K562 (cell line): ENCODE measurements around the gene COL1A1. TPM values are rescaled to one million over a fixed set of nuclear protein-coding genes. Genes with fewer than 3 reads are reported as not detected.
A peak's percentile ranks its signal among the peaks of the same experiment; 100 is the strongest.

ENCODE experiments used
- ATAC-seq: fragments of 200-7000 bp; cut with Tn5 transposase; 3 replicates; pipeline ENCODE4 v1.9.1; 2020; ENCODE audit warnings: moderate library complexity
- BruUV-seq: library from RNA; stranded (reverse); fragments of 400-500 nt; replicated peaks from 2 replicates; lab custom pipeline; 2021; lab: Mats Ljungman, UMichigan
- CTCF ChIA-PET: fragments of 300-600 bp; formaldehyde crosslinking; extraction: SDS; loops from one replicate; lab custom pipeline; 2021; ENCODE audit warnings: low intra/inter-chr PET ratio; lab: Yijun Ruan, JAX
- POLR2A ChIA-PET: fragments of 300-600, 350-650 bp; sonication (Branson Sonifier 250); formaldehyde crosslinking; extraction: SDS; loops from one replicate; lab custom pipeline; 2021; ENCODE audit warnings: antibody characterized with exemption, inconsistent platforms; lab: Yijun Ruan, JAX
- DNase-seq, 4 experiments: peaks; one replicate each; pipeline versions ENCODE4 v3.0.0 to v3.0.0-alpha.2; 2011 to 2018; ENCODE audit warnings: low spot score in 3 of 4, mixed read lengths in 3 of 4; ENCODE audit errors: extremely low read depth in 1 of 4
- FAIRE-seq: peaks from 2 replicates; lab custom pipeline; 2011; peaks lifted over from hg19 to GRCh38; lab: Jason Lieb, UNC
- H2AFZ ChIP-seq: 2 replicates; pipeline ENCODE4 v1.6.0; 2011; ENCODE audit warnings: low read depth, low read length, control low read depth, inconsistent platforms
- H3K27ac ChIP-seq: fragments of 200-600 bp; 3 replicates; pipeline ENCODE4 v1.8.0; 2011; ENCODE audit warnings: low read depth, mild to moderate bottlenecking, control low read depth, inconsistent platforms, low read length, moderate library complexity, mixed read lengths; ENCODE audit errors: extremely low read depth
- H3K27me3 ChIP-seq, 2 experiments: fragments of 300-600 bp in 1 of 2; 2 replicates in 1 of 2; 3 replicates in 1 of 2; pipeline versions ENCODE4 v1.6.0 to v1.8.0; 2011; ENCODE audit warnings: inconsistent platforms in 2 of 2, low read length in 2 of 2, mild to moderate bottlenecking in 1 of 2, mixed read lengths in 1 of 2, moderate library complexity in 1 of 2; ENCODE audit not compliant: control insufficient read depth in 2 of 2, insufficient read depth in 2 of 2
- H3K36me3 ChIP-seq: fragments of 300-600 bp; 3 replicates; pipeline ENCODE4 v1.8.0; 2011; ENCODE audit warnings: mild to moderate bottlenecking, low read length, inconsistent platforms; ENCODE audit not compliant: control insufficient read depth, insufficient read depth
- H3K4me1 ChIP-seq, 2 experiments: fragments of 200-600 bp in 1 of 2; replicated peaks in 1 of 2; 2 replicates in 1 of 2; 3 replicates in 1 of 2; pipeline versions ENCODE4 v1.5.1 to v1.8.0; 2011; ENCODE audit warnings: inconsistent platforms in 2 of 2, low read length in 2 of 2, mild to moderate bottlenecking in 1 of 2, mixed read lengths in 1 of 2, moderate library complexity in 1 of 2; ENCODE audit not compliant: control insufficient read depth in 2 of 2, insufficient read depth in 2 of 2
- H3K4me2 ChIP-seq: 2 replicates; pipeline ENCODE4 v1.6.1; 2011; ENCODE audit warnings: low read length, control low read depth, inconsistent platforms, mixed read lengths; ENCODE audit not compliant: insufficient read depth
- H3K4me3 ChIP-seq: fragments of 200-600 bp; sonication (generic), shearing (Covaris generic); 2 replicates; pipeline ENCODE4 v1.5.1; 2016; ENCODE audit warnings: control low read depth, inconsistent platforms
- H3K79me2 ChIP-seq: fragments of 200-600 bp; 3 replicates; pipeline ENCODE4 v1.8.0; 2011; ENCODE audit warnings: low read length, inconsistent platforms; ENCODE audit not compliant: control insufficient read depth, insufficient read depth
- H3K9ac ChIP-seq, 2 experiments: 2 replicates each; pipeline versions ENCODE4 v1.6.0 to v1.6.1; 2011; ENCODE audit warnings: low read depth in 2 of 2, low read length in 2 of 2, control low read depth in 1 of 2, inconsistent platforms in 1 of 2, mild to moderate bottlenecking in 1 of 2, mixed read lengths in 1 of 2; ENCODE audit not compliant: insufficient read depth in 1 of 2
- H3K9me1 ChIP-seq: one replicate; pipeline ENCODE4 v1.6.0; 2011; ENCODE audit warnings: inconsistent platforms, mild to moderate bottlenecking, low read length, moderate library complexity; ENCODE audit not compliant: control insufficient read depth, insufficient read depth
- H3K9me3 ChIP-seq: replicated peaks from 2 replicates; pipeline ENCODE4 v1.5.1; 2011; ENCODE audit warnings: low read depth, low read length, inconsistent platforms; ENCODE audit not compliant: control insufficient read depth, insufficient read depth
- H4K20me1 ChIP-seq: replicated peaks from 2 replicates; pipeline ENCODE4 v1.6.1; 2011; ENCODE audit warnings: low read length, inconsistent platforms, mixed read lengths; ENCODE audit not compliant: control insufficient read depth, insufficient read depth
- BCOR ChIP-seq: fragments of 450-650 bp; IDR thresholded peaks from 2 replicates; pipeline ENCODE4 v1.6.1; 2016
- BRD9 ChIP-seq: fragments of 450-650 bp; IDR thresholded peaks from 2 replicates; pipeline ENCODE4 v1.6.1; 2018; ENCODE audit warnings: low read depth; ENCODE audit not compliant: partially characterized antibody
- CEBPB ChIP-seq: fragments of 450-650 bp; IDR thresholded peaks from 2 replicates; pipeline ENCODE4 v1.6.1; 2016; ENCODE audit warnings: missing genetic modification characterization, missing compliant biosample characterization
- CSDE1 ChIP-seq, 2 experiments: fragments of 450-650 bp; IDR thresholded peaks; 2 replicates each; pipeline ENCODE4 v1.6.1; 2016; ENCODE audit warnings: mild to moderate bottlenecking in 1 of 2
- HBP1 ChIP-seq: fragments of 450-650 bp; formaldehyde crosslinking; IDR thresholded peaks from 2 replicates; pipeline ENCODE4 v1.4.0; 2022; ENCODE audit warnings: missing genetic modification characterization
- MEIS2 ChIP-seq: fragments of 450-650 bp; IDR thresholded peaks from 2 replicates; pipeline ENCODE4 v1.6.1; 2014; ENCODE audit warnings: mild to moderate bottlenecking; ENCODE audit not compliant: partially characterized antibody
- PHB ChIP-seq: fragments of 250-450 bp; sonication (Bioruptor Pico); IDR thresholded peaks from 2 replicates; pipeline ENCODE4 v1.5.0; 2021
- RBFOX2 ChIP-seq: fragments of 200-400 bp; formaldehyde crosslinking; IDR thresholded peaks from 2 replicates; pipeline ENCODE4 v1.6.1; 2017; ENCODE audit warnings: low read depth, mild to moderate bottlenecking, low read length, moderate library complexity
- RBM25 ChIP-seq: fragments of 200-400 bp; formaldehyde crosslinking; IDR thresholded peaks from 2 replicates; pipeline ENCODE4 v1.6.1; 2018; ENCODE audit warnings: low read length, low read depth, moderate library complexity; ENCODE audit not compliant: severe bottlenecking
- TCF3 ChIP-seq: sonication (generic); formaldehyde crosslinking; IDR thresholded peaks from 2 replicates; pipeline ENCODE4 v1.4.0; 2020; ENCODE audit warnings: mild to moderate bottlenecking, missing genetic modification reagents
- ZBTB33 ChIP-seq: sonication (generic); formaldehyde crosslinking; IDR thresholded peaks from 2 replicates; pipeline ENCODE4 v1.8.1; 2023; ENCODE audit warnings: mild to moderate bottlenecking, missing genetic modification reagents
- ZFP36 ChIP-seq: fragments of 150-350 bp; IDR thresholded peaks from 2 replicates; pipeline ENCODE4 v1.6.1; 2018; ENCODE audit warnings: low read length, low read depth; ENCODE audit not compliant: partially characterized antibody
- ZNF699 ChIP-seq: fragments of 250-450 bp; sonication (Bioruptor Pico); IDR thresholded peaks from 2 replicates; pipeline ENCODE4 v1.8.0; 2021; ENCODE audit warnings: mild to moderate bottlenecking, moderate library complexity; ENCODE audit not compliant: insufficient replicate concordance
- WGBS: fragments of 100-300 bp; shearing (Covaris generic); methylation state at CpG from one replicate; pipeline ENCODE4 v1.1.6; 2016; ENCODE audit warnings: low coverage, mixed read lengths; ENCODE audit not compliant: insufficient coverage; ENCODE audit errors: missing lambda C conversion rate; 5-methylcytosine and 5-hydroxymethylcytosine counted together
- in situ Hi-C: fragments of 300-500 bp; cut with MboI; formaldehyde crosslinking; loops from 4 replicates; pipeline ENCODE4 v1.15.0; 2018; ENCODE audit warnings: inconsistent platforms, mixed read lengths
- intact Hi-C: fragments of 100-400 bp; cut with micrococcal nuclease; formaldehyde crosslinking; loops from 2 replicates; pipeline ENCODE4 v1.14.2; 2022
- polyA plus RNA-seq, 8 experiments: library from polyadenylated mRNA; depleted of rRNA in 4 of 8; stranded (reverse) in 5 of 8; unstranded in 3 of 8; fragments of >200 nt; fragmentation: Nextera tagmentation in 2 of 8; fragmentation: Illumina TruSeq in 1 of 8; extraction: Ambion mirVana in 2 of 8; extraction: Trizol in 1 of 8; gene quantifications; 2 replicates each; pipeline versions ENCODE4 v1.2.1 to v1.2.3, GENCODE V29; 2011 to 2014; ENCODE audit warnings: inconsistent platforms in 1 of 8, missing spikeins in 1 of 8
- total RNA-seq, 7 experiments: library from RNA; depleted of rRNA in 6 of 7; stranded (reverse); fragments of >200 nt in 6 of 7; fragmentation: Illumina TruSeq in 2 of 7; extraction: Trizol in 2 of 7; gene quantifications; 2 replicates each; pipeline versions ENCODE4 v1.2.1 to v1.2.3, GENCODE V29; 2011 to 2021; ENCODE audit warnings: low replicate concordance in 1 of 7

Gene COL1A1
- total and polyA plus RNA-seq, 9 of the 15 experiments (the other 6 are each of a cell fraction or from before 2014, with no cell fraction given) = 0.04 to 3.4 (median 0.18) TPM

DNA sequence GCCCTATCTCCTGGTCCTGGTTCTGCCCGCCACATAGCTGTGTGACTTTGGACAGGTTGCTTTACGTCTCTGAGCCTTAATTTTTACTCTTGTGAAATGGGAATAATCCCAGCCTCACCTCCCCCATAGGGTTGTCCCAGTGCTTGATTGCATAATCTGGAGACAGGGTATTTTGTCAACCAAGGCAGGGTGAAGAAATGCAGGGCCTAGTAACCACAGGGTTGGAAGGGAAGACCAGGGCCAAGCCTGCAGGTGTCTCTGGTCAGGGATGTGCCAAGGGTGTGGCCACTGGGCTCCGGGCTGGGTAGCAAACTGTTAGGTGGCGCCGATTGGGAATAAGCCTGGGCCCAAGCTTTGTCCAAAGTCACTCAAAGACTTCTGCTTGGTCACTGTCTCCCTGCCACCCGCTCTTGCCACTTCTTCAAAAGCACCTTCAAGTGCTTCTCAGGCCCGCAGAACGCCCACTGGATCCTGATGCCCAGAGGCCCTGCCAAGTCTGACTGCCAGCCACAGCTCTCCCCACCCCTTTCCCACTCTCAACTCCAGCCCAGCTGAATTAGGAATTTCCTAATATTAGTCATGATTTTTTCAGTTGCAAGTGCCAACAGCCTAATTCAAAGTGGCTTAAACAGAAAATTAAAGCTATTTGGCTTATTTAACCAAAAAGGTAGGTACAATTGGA lies 20.6 kb upstream of the COL1A1 start:
- no peak overlapping the region for H3K4me3 ChIP-seq
- no peaks in the 10 kb centered on the region for H3K9me1 ChIP-seq
- in situ Hi-C loops (no loop called here), intact Hi-C loops (no loop called here)
- no peaks in the 10 kb centered on the region for H3K36me3 ChIP-seq
- DNase-seq (no peak), FAIRE-seq (no peak), ATAC-seq (no peak)
- H3K27me3 ChIP-seq = peaks cover 2 to 18% of the 10 kb centered on the region in 2 experiments; a peak in 4 of 5 replicates
- H3K27ac ChIP-seq = no peak overlapping the region
- POLR2A ChIA-PET = interaction anchor here (0.7 to 2.7 kb wide), 5 partner anchors 10 to 230 kb away, joined by 3 to 13 read pairs (median 4); no protein-coding TSS in a partner anchor
- TF ChIP-seq MEIS2 (no peak), RBFOX2 (no peak), BRD9 (peak; percentile 56), RBM25 (peak; percentile 40), CEBPB (tag) (0 out of 2 replicates have a peak, but pooled peaks have one; percentile 26), ZFP36 (peak; percentile 67), TCF3 (no peak), ZNF699 (CRISPR knock-in tag) (no peak), PHB (CRISPR knock-in tag) (no peak), HBP1 (no peak), CSDE1 (IDR thresholded peaks at IDR 0.05) (no peak), BCOR (peak; percentile 47; the same call in 1 of the 2 replicates), ZBTB33 (CRISPR knock-in tag) (0 out of 2 replicates have a peak, but pooled peaks have one; percentile 62)
- peaks cover 4% of the 10 kb centered on the region; the same call in 1 of the 2 replicates for H3K9me3 ChIP-seq
- no peak overlapping the region; the same call in 1 of the 2 replicates for H2AFZ ChIP-seq
- no peak overlapping the region for H3K9ac ChIP-seq
- H3K4me2 ChIP-seq = no peak overlapping the region
- no peaks in the 10 kb centered on the region for H4K20me1 ChIP-seq
- BruUV-seq = no TSS peak
- H3K79me2 ChIP-seq = no peaks in the 10 kb centered on the region
- peaks cover 0 to 7% of the 10 kb centered on the region in 2 experiments; a peak in 1 of 5 replicates for H3K4me1 ChIP-seq
- 12% methylated on average over 8 of the region's 8 CpGs for WGBS
- CTCF ChIA-PET = no interaction called here
